ENCODE data around the gene TSPAN16. TPM values are rescaled to one million over a fixed set of nuclear protein-coding genes. Genes with fewer than 3 reads are reported as not detected.

Gene TSPAN16
- total and polyA plus RNA-seq, 2 experiments from 2014 or later = not detected

DNA sequence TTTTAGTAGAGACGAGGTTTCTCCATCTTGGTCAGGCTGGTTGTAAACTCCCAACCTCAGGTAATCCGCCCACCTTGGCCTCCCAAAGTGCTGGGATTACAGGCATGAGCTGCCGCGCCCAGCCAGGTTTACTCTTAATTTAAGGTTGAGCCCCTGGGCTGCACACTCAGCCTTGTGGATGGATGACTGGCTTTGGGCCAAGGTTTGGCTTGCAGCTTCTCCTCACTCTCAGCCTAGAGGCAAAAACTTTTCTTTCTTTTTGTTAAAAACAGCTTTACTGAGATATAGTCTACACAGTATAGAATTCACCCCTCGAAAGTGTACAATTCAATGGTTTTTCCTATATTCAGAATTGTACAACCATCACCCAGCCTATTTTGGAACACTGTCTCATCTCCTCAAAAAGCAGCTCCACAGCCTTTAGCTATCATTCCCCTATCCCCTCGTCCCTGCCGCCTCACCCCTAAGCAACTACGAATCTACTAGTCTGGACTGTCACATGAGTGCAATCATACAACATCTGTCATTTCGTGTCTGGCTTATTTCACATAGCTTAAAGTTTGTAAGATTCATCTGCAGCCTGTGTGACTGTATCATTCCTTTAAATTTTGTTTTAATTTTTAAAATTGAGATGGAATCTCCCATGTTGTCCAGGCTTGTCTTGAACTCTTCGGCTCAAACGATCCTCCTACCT lies 14.5 kb upstream of the TSPAN16 start:
- Histone ChIP-seq H3K4me3 (no peak overlapping the region), H4K20me1 (replicated peaks; ENCODE audit: insufficient read depth) (no peaks in the 10 kb centered on the region), H3K27me3 (ENCODE audit: insufficient read depth) (no peaks in the 10 kb centered on the region), H2AFZ (no peak overlapping the region), H3F3A (replicated peaks; ENCODE audit: low read depth) (no peaks in the 10 kb centered on the region), H3K9me2 (ENCODE audit: insufficient read depth) (no peaks in the 10 kb centered on the region), H3K36me3 (ENCODE audit: insufficient read depth) (no peaks in the 10 kb centered on the region), H3K27ac (ENCODE audit: low read depth) (no peak overlapping the region), H3K4me2 (no peak overlapping the region), H3K4me1 (ENCODE audit: insufficient read depth) (no peaks in the 10 kb centered on the region), H3K79me2 (replicated peaks; ENCODE audit: insufficient read depth) (no peaks in the 10 kb centered on the region)
- DNase-seq (ENCODE audit: low spot score) = no peak
- no peaks in the 10 kb centered on the region for H3K4me1 Mint-ChIP-seq
- no peak for ATAC-seq
- peaks cover 4% of the 10 kb centered on the region; the same call in 1 of the 3 replicates for H3K36me3 Mint-ChIP-seq (ENCODE audit: low read depth)
- peaks cover 26% of the 10 kb centered on the region for H3K9me3 Mint-ChIP-seq
- no peak for TF ChIP-seq JUNB (IDR thresholded peaks at IDR 0.05; ENCODE audit: unreplicated experiment)
- TF ChIP-seq ZNF331 (CRISPR knock-in tag; IDR thresholded peaks at IDR 0.05; ENCODE audit: low read depth) = no peak
- no peak for TF ChIP-seq POLR2AphosphoS5 (IDR thresholded peaks at IDR 0.05; ENCODE audit: low read depth)
- TF ChIP-seq NANOG (IDR thresholded peaks at IDR 0.05; ENCODE audit: borderline replicate concordance) = no peak
- no peak for TF ChIP-seq CREB1 (CRISPR knock-in tag; IDR thresholded peaks at IDR 0.05; ENCODE audit: low read depth)
- peaks cover 2% of the 10 kb centered on the region for H3K27me3 Mint-ChIP-seq (ENCODE audit: insufficient read depth, low read depth, poor library complexity)
- no peak overlapping the region for H3K4me3 Mint-ChIP-seq
- H3K27ac Mint-ChIP-seq = no peak overlapping the region

DNA sequence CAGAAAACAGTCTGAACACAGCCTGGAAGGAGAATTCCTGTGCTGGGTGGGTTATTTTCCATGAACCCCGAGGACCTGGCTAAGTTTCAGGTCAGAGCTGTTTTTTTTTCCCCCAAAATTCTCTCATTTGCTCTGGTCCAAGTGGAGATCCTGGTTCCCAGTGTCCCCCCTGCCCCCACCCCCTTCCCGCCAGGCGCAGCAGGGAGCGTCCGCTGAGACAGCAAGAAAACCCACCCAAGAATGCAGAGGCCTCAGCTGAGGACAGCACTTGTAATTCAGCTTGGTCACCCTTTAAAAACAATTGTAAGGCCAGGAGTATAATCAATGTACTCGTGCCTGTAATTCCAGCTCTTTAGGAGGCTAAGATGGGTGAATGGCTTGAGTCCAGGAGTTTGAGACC lies 11.4 kb upstream of the TSPAN16 start:
- H3K4me1 Mint-ChIP-seq = no peaks in the 10 kb centered on the region
- H3K27ac ChIP-seq (ENCODE audit: low read depth) = no peak overlapping the region
- H3K4me2 ChIP-seq = no peak overlapping the region
- H3K36me3 ChIP-seq (ENCODE audit: insufficient read depth) = no peaks in the 10 kb centered on the region
- ATAC-seq (no peak), DNase-seq (ENCODE audit: low spot score) (no peak)
- peaks cover 2% of the 10 kb centered on the region; the same call in 1 of the 3 replicates for H3K9me3 Mint-ChIP-seq
- no peaks in the 10 kb centered on the region for H3K9me2 ChIP-seq (ENCODE audit: insufficient read depth)
- H3K79me2 ChIP-seq (replicated peaks; ENCODE audit: insufficient read depth) = no peaks in the 10 kb centered on the region
- no peak overlapping the region for H3K4me3 Mint-ChIP-seq
- H4K20me1 ChIP-seq (replicated peaks; ENCODE audit: insufficient read depth) = no peaks in the 10 kb centered on the region
- peak overlapping the region; percentile 66; the same call in 1 of the 2 replicates for H2AFZ ChIP-seq
- H3K4me1 ChIP-seq (ENCODE audit: insufficient read depth) = no peaks in the 10 kb centered on the region
- H3K36me3 Mint-ChIP-seq (ENCODE audit: low read depth) = 0 out of 3 replicates have a peak, but pooled peaks cover 2% of the 10 kb centered on the region
- no peaks in the 10 kb centered on the region for H3F3A ChIP-seq (replicated peaks; ENCODE audit: low read depth)
- H3K27ac Mint-ChIP-seq = no peak overlapping the region
- peaks cover 5% of the 10 kb centered on the region for H3K27me3 Mint-ChIP-seq (ENCODE audit: insufficient read depth, low read depth, poor library complexity)
- no peak overlapping the region for H3K4me3 ChIP-seq
- no peak for TF ChIP-seq ETS1 (IDR thresholded peaks at IDR 0.05)
- no peak for TF ChIP-seq ZNF331 (CRISPR knock-in tag; IDR thresholded peaks at IDR 0.05; ENCODE audit: low read depth)
- TF ChIP-seq CREB1 (CRISPR knock-in tag; IDR thresholded peaks at IDR 0.05; ENCODE audit: low read depth) = no peak
- no peak for TF ChIP-seq STAT1 (IDR thresholded peaks at IDR 0.05; ENCODE audit: unreplicated experiment)
- no peak for TF ChIP-seq CTCF (conservative IDR thresholded peaks at IDR 0.05; ENCODE audit: low read depth in 2 of 2)
- TF ChIP-seq, protein P1, sequence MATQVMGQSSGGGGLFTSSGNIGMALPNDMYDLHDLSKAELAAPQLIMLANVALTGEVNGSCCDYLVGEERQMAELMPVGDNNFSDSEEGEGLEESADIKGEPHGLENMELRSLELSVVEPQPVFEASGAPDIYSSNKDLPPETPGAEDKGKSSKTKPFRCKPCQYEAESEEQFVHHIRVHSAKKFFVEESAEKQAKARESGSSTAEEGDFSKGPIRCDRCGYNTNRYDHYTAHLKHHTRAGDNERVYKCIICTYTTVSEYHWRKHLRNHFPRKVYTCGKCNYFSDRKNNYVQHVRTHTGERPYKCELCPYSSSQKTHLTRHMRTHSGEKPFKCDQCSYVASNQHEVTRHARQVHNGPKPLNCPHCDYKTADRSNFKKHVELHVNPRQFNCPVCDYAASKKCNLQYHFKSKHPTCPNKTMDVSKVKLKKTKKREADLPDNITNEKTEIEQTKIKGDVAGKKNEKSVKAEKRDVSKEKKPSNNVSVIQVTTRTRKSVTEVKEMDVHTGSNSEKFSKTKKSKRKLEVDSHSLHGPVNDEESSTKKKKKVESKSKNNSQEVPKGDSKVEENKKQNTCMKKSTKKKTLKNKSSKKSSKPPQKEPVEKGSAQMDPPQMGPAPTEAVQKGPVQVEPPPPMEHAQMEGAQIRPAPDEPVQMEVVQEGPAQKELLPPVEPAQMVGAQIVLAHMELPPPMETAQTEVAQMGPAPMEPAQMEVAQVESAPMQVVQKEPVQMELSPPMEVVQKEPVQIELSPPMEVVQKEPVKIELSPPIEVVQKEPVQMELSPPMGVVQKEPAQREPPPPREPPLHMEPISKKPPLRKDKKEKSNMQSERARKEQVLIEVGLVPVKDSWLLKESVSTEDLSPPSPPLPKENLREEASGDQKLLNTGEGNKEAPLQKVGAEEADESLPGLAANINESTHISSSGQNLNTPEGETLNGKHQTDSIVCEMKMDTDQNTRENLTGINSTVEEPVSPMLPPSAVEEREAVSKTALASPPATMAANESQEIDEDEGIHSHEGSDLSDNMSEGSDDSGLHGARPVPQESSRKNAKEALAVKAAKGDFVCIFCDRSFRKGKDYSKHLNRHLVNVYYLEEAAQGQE (IDR thresholded peaks at IDR 0.05; ENCODE audit: unreplicated experiment) = no peak
- TF ChIP-seq ZNF114 (CRISPR knock-in tag; IDR thresholded peaks at IDR 0.05) = no peak
- no peak for TF ChIP-seq EZH2 (IDR thresholded peaks at IDR 0.05; ENCODE audit: low read depth, unreplicated experiment)
- no peak for TF ChIP-seq EZH2phosphoT487 (IDR thresholded peaks at IDR 0.05; ENCODE audit: unreplicated experiment)
- no peaks in the 10 kb centered on the region for H3K27me3 ChIP-seq (ENCODE audit: insufficient read depth)
